H1 (cell line): ENCODE measurements around the gene ACAD9. TPM values are rescaled to one million over a fixed set of nuclear protein-coding genes. Genes with fewer than 3 reads are reported as not detected.

Experiments used
- CTCF ChIA-PET: fragments of 300-600 bp; sonication (Branson Sonifier 250); formaldehyde crosslinking; loops from one replicate; lab custom pipeline; 2021; ENCODE audit not compliant: partially characterized antibody; lab: Charles Lee
- POLR2A ChIA-PET: fragments of 300-600 bp; sonication (Branson Sonifier 250); formaldehyde crosslinking; loops from one replicate; lab custom pipeline; 2021; ENCODE audit warnings: inconsistent platforms; ENCODE audit not compliant: partially characterized antibody; lab: Charles Lee
- DNase-seq, 2 experiments: peaks; one replicate each; pipeline versions ENCODE4 v3.0.0 to v3.0.0-alpha.2; 2010 to 2022; ENCODE audit warnings: low spot score in 2 of 2, low read depth in 1 of 2, mixed read lengths in 1 of 2
- FAIRE-seq: peaks from 2 replicates; lab custom pipeline; 2011; peaks lifted over from hg19 to GRCh38; lab: Jason Lieb, UNC
- H2AFZ ChIP-seq: 2 replicates; pipeline ENCODE4 v1.8.1; 2012; ENCODE audit warnings: low read length, inconsistent platforms
- H2AK5ac ChIP-seq: 2 replicates; pipeline ENCODE4 v1.6.1; 2013; ENCODE audit warnings: low read depth, low read length
- H2BK120ac ChIP-seq: replicated peaks from 2 replicates; pipeline ENCODE3; 2013; ENCODE audit warnings: low read depth, low read length, inconsistent platforms
- H2BK12ac ChIP-seq: 2 replicates; pipeline ENCODE4 v1.6.1; 2013; ENCODE audit warnings: low read depth, low read length
- H2BK15ac ChIP-seq: 2 replicates; pipeline ENCODE4 v1.6.1; 2013; ENCODE audit warnings: low read length
- H2BK20ac ChIP-seq: 2 replicates; pipeline ENCODE4 v1.6.1; 2013; ENCODE audit warnings: low read length
- H2BK5ac ChIP-seq: 2 replicates; pipeline ENCODE4 v1.6.1; 2013; ENCODE audit warnings: low read depth, low read length
- H3K14ac ChIP-seq: 2 replicates; pipeline ENCODE4 v1.6.1; 2013; ENCODE audit warnings: inconsistent platforms; ENCODE audit not compliant: insufficient read length
- H3K18ac ChIP-seq: 2 replicates; pipeline ENCODE4 v1.6.1; 2013; ENCODE audit warnings: low read length; ENCODE audit errors: extremely low read depth
- H3K23ac ChIP-seq: 2 replicates; pipeline ENCODE4 v1.6.1; 2013; ENCODE audit warnings: inconsistent platforms; ENCODE audit not compliant: insufficient read length
- H3K23me2 ChIP-seq: 2 replicates; pipeline ENCODE4 v1.6.1; 2013; ENCODE audit warnings: low read depth, low read length
- H3K27ac ChIP-seq: 2 replicates; pipeline ENCODE4 v1.6.1; 2011; ENCODE audit warnings: low read depth, low read length, inconsistent platforms
- H3K27me3 ChIP-seq, 4 experiments: replicated peaks in 1 of 4; 1 replicate in 1 of 4; 2 replicates in 3 of 4; pipeline versions ENCODE4 v1.6.1 to v1.8.1; 2011 to 2013; ENCODE audit warnings: low read length in 3 of 4, mild to moderate bottlenecking in 3 of 4, inconsistent platforms in 2 of 4, mixed read lengths in 2 of 4, moderate library complexity in 1 of 4; ENCODE audit not compliant: control insufficient read depth in 3 of 4, insufficient read depth in 3 of 4; ENCODE audit errors: extremely low read depth in 1 of 4
- H3K36me3 ChIP-seq, 4 experiments: 2 replicates each; pipeline versions ENCODE4 v1.6.1 to v1.8.1; 2011 to 2013; ENCODE audit warnings: mild to moderate bottlenecking in 4 of 4, low read length in 3 of 4, moderate library complexity in 2 of 4, control low read depth in 1 of 4, inconsistent platforms in 1 of 4; ENCODE audit not compliant: insufficient read depth in 4 of 4, control insufficient read depth in 2 of 4
- H3K4ac ChIP-seq: replicated peaks from 2 replicates; pipeline ENCODE3; 2013; ENCODE audit warnings: low read length, low read depth, mixed read lengths, inconsistent platforms; ENCODE audit not compliant: insufficient read length
- H3K4me1 ChIP-seq, 4 experiments: replicated peaks in 1 of 4; 1 replicate in 1 of 4; 2 replicates in 3 of 4; pipeline versions ENCODE4 v1.6.1 to v1.8.1; 2011 to 2013; ENCODE audit warnings: low read length in 3 of 4, inconsistent platforms in 2 of 4, mixed read lengths in 1 of 4; ENCODE audit not compliant: insufficient read depth in 4 of 4, control insufficient read depth in 3 of 4
- H3K4me2 ChIP-seq, 2 experiments: 2 replicates each; pipeline versions ENCODE4 v1.6.1 to v1.8.1; 2011 to 2013; ENCODE audit warnings: low read depth in 2 of 2, low read length in 2 of 2, control low read depth in 1 of 2, inconsistent platforms in 1 of 2, mild to moderate bottlenecking in 1 of 2; ENCODE audit not compliant: insufficient read depth in 1 of 2
- H3K4me3 ChIP-seq, 4 experiments: fragments of 200-600, 300-600 bp in 1 of 4; sonication (generic), shearing (Covaris generic), sonication (Bioruptor Twin) in 1 of 4; 2 replicates each; pipeline versions ENCODE4 v1.5.1 to v1.8.1; 2011 to 2016; ENCODE audit warnings: low read length in 4 of 4, low read depth in 3 of 4, control low read depth in 2 of 4, inconsistent platforms in 2 of 4, mild to moderate bottlenecking in 2 of 4, mixed read lengths in 1 of 4, moderate library complexity in 1 of 4; ENCODE audit not compliant: insufficient read depth in 2 of 4; ENCODE audit errors: extremely low read depth in 1 of 4
- H3K56ac ChIP-seq: replicated peaks from 2 replicates; pipeline ENCODE3; 2013; ENCODE audit warnings: low read depth, mild to moderate bottlenecking, mixed read lengths, low read length, inconsistent platforms; ENCODE audit not compliant: insufficient read length
- H3K79me1 ChIP-seq: 2 replicates; pipeline ENCODE4 v1.6.1; 2013; ENCODE audit warnings: low read depth, low read length, control low read depth
- H3K79me2 ChIP-seq, 2 experiments: 2 replicates each; pipeline versions ENCODE4 v1.6.1 to v1.8.1; 2012 to 2013; ENCODE audit warnings: low read length in 2 of 2, mild to moderate bottlenecking in 2 of 2, inconsistent platforms in 1 of 2; ENCODE audit not compliant: insufficient read depth in 2 of 2, control insufficient read depth in 1 of 2
- H3K9ac ChIP-seq, 4 experiments: replicated peaks in 1 of 4; 1 replicate in 1 of 4; 2 replicates in 3 of 4; pipeline versions ENCODE4 v1.6.1 to v1.8.1; 2011 to 2013; ENCODE audit warnings: low read depth in 3 of 4, low read length in 3 of 4, control low read depth in 2 of 4, mild to moderate bottlenecking in 2 of 4, moderate library complexity in 2 of 4, inconsistent platforms in 1 of 4; ENCODE audit errors: extremely low read depth in 1 of 4
- H3K9me3 ChIP-seq, 2 experiments: 2 replicates each; pipeline versions ENCODE4 v1.6.1 to v1.8.1; 2012 to 2013; ENCODE audit warnings: mild to moderate bottlenecking in 2 of 2, moderate library complexity in 2 of 2, control low read depth in 1 of 2, inconsistent platforms in 1 of 2, low read depth in 1 of 2, low read length in 1 of 2, mixed read lengths in 1 of 2; ENCODE audit not compliant: insufficient read depth in 2 of 2
- H4K20me1 ChIP-seq, 2 experiments: replicated peaks in 1 of 2; 2 replicates each; pipeline versions ENCODE3 to v1.8.1; 2011 to 2013; ENCODE audit warnings: inconsistent platforms in 2 of 2, low read length in 2 of 2, mild to moderate bottlenecking in 1 of 2; ENCODE audit not compliant: insufficient read depth in 2 of 2, control insufficient read depth in 1 of 2
- H4K5ac ChIP-seq: 2 replicates; pipeline ENCODE4 v1.6.1; 2013; ENCODE audit warnings: low read length, low read depth, mixed read lengths, inconsistent platforms; ENCODE audit not compliant: insufficient read length
- H4K8ac ChIP-seq: 2 replicates; pipeline ENCODE4 v1.8.0; 2013; ENCODE audit warnings: mild to moderate bottlenecking, moderate library complexity, low read length, inconsistent platforms; ENCODE audit not compliant: insufficient read depth; ENCODE audit errors: extremely low read depth
- H4K91ac ChIP-seq: replicated peaks from 2 replicates; pipeline ENCODE3; 2013; ENCODE audit warnings: low read length, mixed read lengths, inconsistent platforms; ENCODE audit not compliant: insufficient read length
- BRCA1 ChIP-seq: IDR thresholded peaks from 2 replicates; pipeline ENCODE4 v1.6.1; 2012; ENCODE audit warnings: low read depth, low read length, improper control_type of control experiment
- NRF1 ChIP-seq: IDR thresholded peaks from 2 replicates; pipeline ENCODE4 v1.6.1; 2011; ENCODE audit warnings: mild to moderate bottlenecking, low read depth, low read length, improper control_type of control experiment
- RXRA ChIP-seq: IDR thresholded peaks from 2 replicates; pipeline ENCODE4 v1.6.1; 2011; ENCODE audit warnings: low read depth, mild to moderate bottlenecking, low read length, moderate library complexity; ENCODE audit not compliant: insufficient read depth
- TAF7 ChIP-seq: optimal IDR thresholded peaks from 2 replicates; pipeline ENCODE3; 2011; ENCODE audit warnings: low read depth, mild to moderate bottlenecking, inconsistent platforms, low read length, moderate library complexity, borderline replicate concordance
- WGBS, 2 experiments: shearing (Covaris generic) in 1 of 2; methylation state at CpG; one replicate each; pipeline versions ENCODE4 v1.1.6 to v1.1.7; 2013 to 2015; ENCODE audit warnings: low lambda C conversion rate in 2 of 2, mixed read lengths in 2 of 2, inconsistent platforms in 1 of 2, low coverage in 1 of 2, missing lambda C conversion rate in 1 of 2; ENCODE audit not compliant: insufficient replicate concordance in 2 of 2, insufficient coverage in 1 of 2, insufficient read length in 1 of 2; ENCODE audit errors: extremely low coverage in 1 of 2, missing lambda C conversion rate in 1 of 2; 5-methylcytosine and 5-hydroxymethylcytosine counted together
- polyA plus RNA-seq, 7 experiments: library from polyadenylated mRNA; depleted of rRNA in 3 of 7; stranded (reverse) in 5 of 7; unstranded in 2 of 7; fragments of >200 nt in 5 of 7; fragments of 200-250 nt in 2 of 7; gene quantifications; 1 replicate in 5 of 7; 2 replicates in 1 of 7; 4 replicates in 1 of 7; pipeline versions ENCODE4 v1.2.1 to v1.2.3, GENCODE V29; 2011 to 2013; ENCODE audit warnings: missing spikeins in 2 of 7, mixed read lengths in 2 of 7
- total RNA-seq: library from RNA; stranded (reverse); fragmentation: NEBNext Ultra II Directional; extraction: Animal tissue kit (Norgen Biotek cat#: 25700); gene quantifications from 2 replicates; pipeline ENCODE4 v1.2.1, GENCODE V29; 2021

Gene ACAD9
- total and polyA plus RNA-seq, 2 of the 8 experiments (the other 6 are each of a cell fraction or from before 2014, with no cell fraction given): 27.5 to 28.9 TPM

DNA sequence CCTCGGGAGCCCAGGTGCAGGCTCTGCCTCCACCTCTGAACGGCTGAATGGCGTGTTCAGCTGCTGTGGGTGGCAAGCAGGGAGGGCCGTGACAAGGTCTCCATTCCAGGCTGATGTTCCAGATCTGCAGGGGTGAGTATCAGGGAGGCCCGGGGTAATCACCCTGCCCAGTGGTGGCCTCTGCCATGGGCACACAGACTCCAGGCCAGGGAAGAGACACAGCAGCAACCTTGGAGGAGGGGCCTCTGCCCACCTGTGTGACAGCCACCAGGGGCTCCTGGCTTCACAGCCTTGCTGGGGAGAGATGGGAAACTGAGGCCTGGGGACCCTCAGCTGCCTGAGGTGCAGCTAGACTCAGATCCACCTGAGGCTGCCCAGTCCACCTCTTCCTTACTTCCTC is 25.6 kb upstream of the ACAD9 start:
- Histone ChIP-seq H3K79me1 (no peaks in the 10 kb centered on the region), H2BK20ac (no peak overlapping the region), H3K27ac (no peak overlapping the region), H4K91ac (no peak overlapping the region), H2AK5ac (no peak overlapping the region), H4K8ac (no peak overlapping the region), H3K4ac (no peak overlapping the region), H2BK12ac (no peak overlapping the region), H3K23ac (no peak overlapping the region), H3K4me2 (no peak overlapping the region), H3K56ac (no peak overlapping the region), H3K9me3 (peaks cover 44 to 62% of the 10 kb centered on the region in 2 experiments), H3K14ac (no peak overlapping the region), H3K36me3 (no peaks in the 10 kb centered on the region), H4K5ac (no peak overlapping the region), H3K4me3 (no peak overlapping the region), H4K20me1 (no peaks in the 10 kb centered on the region), H3K23me2 (no peaks in the 10 kb centered on the region), H2BK120ac (no peak overlapping the region), H2BK5ac (no peak overlapping the region), H3K18ac (no peak overlapping the region), H3K27me3 (no peaks in the 10 kb centered on the region), H3K9ac (no peak overlapping the region), H2AFZ (no peak overlapping the region), H3K79me2 (no peaks in the 10 kb centered on the region), H3K4me1 (no peaks in the 10 kb centered on the region), H2BK15ac (no peak overlapping the region)
- ChIA-PET POLR2A (no interaction called here), CTCF (interaction anchor here (1.4 to 2.4 kb wide), 3 partner anchors 9 to 67 kb away, joined by 7 to 11 read pairs (median 7); no protein-coding TSS in a partner anchor)
- DNase-seq (no peak), FAIRE-seq (no peak)
- TF ChIP-seq RXRA (no peak), BRCA1 (no peak), NRF1 (no peak), TAF7 (no peak)
- WGBS, 2 experiments: 86% methylated on average over 4 of the region's 5 CpGs; no CpG with 5 or more reads in 1 of the 2 experiments
